ENCODE results near the gene USB1.
"Not testable (repeated sequence)": the region's sequence is repeated elsewhere in the genome, so short reads cannot be mapped to it uniquely, and the experiment has no call there.

Gene USB1

DNA sequence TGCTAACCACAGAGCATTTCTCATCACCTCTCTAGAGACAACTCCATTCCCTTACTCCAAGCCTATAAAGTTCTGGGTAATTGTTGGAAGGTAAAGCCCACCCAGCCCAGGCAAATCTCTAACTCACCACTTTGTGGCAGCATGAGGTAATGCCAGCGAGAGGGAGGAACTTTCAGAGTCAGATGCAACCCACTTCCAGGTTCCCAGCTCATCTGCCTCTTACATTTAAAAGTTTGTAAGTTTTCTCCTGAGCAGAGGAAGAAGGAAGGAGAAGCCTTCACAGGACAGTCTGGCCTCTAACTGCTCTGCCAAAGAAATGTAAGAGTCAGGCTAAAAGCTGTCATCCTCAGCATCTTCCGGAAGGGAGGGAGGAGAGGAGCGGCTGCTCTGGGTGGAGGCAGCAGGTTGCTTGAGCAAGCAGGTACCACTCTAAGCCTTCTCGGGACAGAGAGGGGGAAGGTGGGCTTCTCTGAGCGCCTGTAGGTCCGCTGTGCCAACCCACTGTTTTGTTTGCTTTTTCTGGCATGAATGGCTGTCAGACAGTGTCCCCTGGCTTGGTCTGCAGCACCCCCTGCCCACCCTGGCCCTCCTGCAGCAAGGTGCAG is 1.7 kb upstream of the USB1 start:
- DNase-seq (ENCODE audit: low read depth in 1 of 2, low spot score in 1 of 2): no peak
- in situ Hi-C loops (cut with HindIII; ENCODE audit: low pct_unique_long_range_greater_than_20kb, low sequenced_read_pairs): no loop called here
- no peak for TF ChIP-seq JUND (IDR thresholded peaks at IDR 0.05; ENCODE audit: low read depth)

DNA sequence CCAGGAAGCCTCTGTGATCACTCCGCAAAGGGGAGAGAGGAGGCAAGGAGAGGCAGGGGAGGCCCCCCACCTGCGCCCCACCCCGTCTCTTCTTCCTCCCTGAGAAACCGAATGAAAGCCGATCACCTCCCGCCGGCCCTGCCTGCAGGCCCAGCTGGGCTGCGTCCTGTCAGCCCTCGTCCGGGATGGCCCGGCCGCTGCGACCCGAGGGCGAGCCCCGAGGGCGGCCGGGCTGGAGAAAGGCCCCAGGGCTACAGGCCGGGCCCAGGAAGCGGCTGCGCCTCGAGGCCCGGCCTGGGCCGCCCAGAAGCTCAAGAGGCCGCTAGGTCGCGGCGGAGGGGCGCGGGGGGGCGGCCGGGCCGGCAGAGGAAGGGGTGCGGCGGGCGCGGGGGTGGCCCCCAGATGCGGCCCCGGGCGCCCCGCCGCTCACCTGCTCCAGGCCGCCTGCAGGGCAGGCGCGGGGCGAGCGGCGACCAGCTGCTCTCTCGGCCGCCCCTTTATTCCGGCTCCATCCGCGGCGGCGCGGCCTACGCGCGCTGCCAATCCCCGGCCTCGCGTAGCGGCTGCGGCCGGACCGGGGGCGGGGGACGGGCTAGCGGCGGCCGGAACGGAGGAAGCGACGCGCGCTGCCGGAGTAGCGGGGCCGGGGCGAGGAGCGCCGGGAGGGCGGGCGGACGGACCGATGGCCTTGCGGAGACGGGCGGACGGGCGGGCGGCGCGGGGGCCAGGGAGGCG is 1.1 kb upstream of the USB1 start, which contains the start of gene ZNF319:
Gene ZNF319 (minus strand): TSS at position 702 of the 735 bp plus-strand sequence. CDS start 2,407 bp downstream, outside the sequence.
- TF ChIP-seq JUND (IDR thresholded peaks at IDR 0.05; ENCODE audit: low read depth): no peak
- in situ Hi-C loops (cut with HindIII; ENCODE audit: low pct_unique_long_range_greater_than_20kb, low sequenced_read_pairs): no loop called here
- no peak for DNase-seq (ENCODE audit: low read depth in 1 of 2, low spot score in 1 of 2)

DNA sequence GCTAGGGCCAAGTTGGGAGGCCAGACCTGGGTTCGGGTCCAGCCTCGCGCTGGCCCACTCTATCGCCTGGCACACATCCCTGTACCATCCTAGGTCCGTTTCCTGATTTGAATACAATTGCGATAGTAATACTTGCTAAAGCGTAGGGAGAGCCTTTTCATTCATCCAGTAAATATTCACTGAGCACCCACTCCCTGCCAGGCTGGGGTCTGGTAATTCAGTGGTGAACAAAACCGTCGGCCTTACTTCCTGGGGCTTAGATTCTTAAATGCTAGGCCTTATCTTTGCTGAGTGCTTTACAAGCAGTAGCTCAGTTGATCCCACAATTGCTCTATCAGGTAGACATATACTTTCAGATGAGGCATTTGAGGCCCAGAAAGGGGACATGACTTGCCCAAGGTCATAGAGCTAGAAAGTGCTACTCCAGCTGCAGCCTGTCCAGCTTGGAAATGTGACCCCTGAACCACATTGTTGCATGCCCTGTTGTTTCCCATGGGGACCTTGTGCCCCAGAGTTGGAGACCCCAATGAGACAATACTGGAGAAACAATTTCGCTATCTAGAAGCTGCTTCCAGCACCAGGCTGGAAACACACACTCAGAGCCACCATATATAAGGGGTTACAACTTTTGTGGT is 691 bp downstream of the USB1 start:
- no peak for DNase-seq (ENCODE audit: low read depth in 1 of 2, low spot score in 1 of 2)
- in situ Hi-C loops (cut with HindIII; ENCODE audit: low pct_unique_long_range_greater_than_20kb, low sequenced_read_pairs): no loop called here
- no peak for TF ChIP-seq JUND (IDR thresholded peaks at IDR 0.05; ENCODE audit: low read depth)

DNA sequence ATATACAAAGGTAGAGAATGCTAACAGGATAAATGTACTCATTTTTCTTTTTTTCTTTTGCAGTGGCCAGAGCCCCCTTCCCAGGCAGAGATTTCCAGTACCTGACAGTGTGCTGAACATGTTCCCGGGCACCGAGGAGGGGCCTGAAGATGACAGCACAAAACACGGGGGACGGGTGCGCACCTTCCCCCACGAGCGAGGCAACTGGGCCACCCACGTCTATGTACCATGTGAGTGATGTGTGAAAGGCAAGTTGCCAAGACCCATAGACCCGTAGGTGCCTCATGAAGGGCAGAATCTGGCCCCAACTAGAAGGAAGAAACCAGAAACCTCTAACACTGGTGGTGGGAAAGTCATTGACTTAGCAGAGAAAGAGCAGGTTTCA is 1.2 kb downstream of the USB1 start:
- in situ Hi-C loops (cut with HindIII; ENCODE audit: low pct_unique_long_range_greater_than_20kb, low sequenced_read_pairs): no loop called here
- no peak for TF ChIP-seq JUND (IDR thresholded peaks at IDR 0.05; ENCODE audit: low read depth)
- no peak for DNase-seq (ENCODE audit: low read depth in 1 of 2, low spot score in 1 of 2)

DNA sequence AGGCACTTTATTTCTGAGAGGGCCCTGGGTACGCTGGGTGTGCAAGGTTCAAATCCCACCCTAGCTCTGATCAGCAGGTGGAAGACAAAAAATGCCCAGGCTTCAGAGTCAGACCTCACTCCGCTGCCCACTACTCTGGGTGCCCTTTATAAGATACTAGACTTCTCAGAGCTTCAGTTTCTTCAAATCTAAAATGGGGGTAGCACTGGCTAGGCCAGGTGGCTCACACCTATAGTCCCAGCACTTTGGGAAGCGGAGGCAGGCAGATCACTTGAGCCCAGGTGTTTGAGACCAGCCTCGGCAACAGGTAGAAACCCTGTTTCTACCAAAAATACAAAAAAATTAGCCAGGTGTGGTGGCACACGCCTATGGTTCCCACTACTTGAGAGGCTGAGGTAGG is 1.7 kb downstream of the USB1 start:
- DNase-seq (ENCODE audit: low read depth in 1 of 2, low spot score in 1 of 2): no peak
- in situ Hi-C loops (cut with HindIII; ENCODE audit: low pct_unique_long_range_greater_than_20kb, low sequenced_read_pairs): no loop called here
- no peak for TF ChIP-seq JUND (IDR thresholded peaks at IDR 0.05; ENCODE audit: low read depth)

DNA sequence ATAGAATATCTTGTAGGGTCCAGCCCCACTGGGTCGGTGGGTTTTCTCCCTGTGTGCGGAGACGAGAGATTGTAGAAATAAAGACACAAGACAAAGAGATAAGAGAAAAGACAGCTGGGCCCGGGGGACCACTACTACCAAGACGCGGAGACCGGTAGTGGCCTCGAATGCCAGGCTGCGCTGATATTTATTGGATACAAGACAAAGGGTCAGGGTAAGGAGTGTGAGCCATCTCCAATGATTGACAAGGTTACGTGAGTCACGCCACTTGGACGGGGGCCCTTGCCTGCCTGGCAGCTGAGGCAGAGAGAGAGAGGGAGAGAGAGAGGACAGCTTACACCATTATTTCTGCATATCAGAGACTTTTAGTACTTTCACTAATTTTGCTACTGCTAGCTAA is 3.5 kb downstream of the USB1 start:
- DNase-seq (ENCODE audit: low read depth in 1 of 2, low spot score in 1 of 2); in situ Hi-C loops (cut with HindIII; ENCODE audit: low pct_unique_long_range_greater_than_20kb, low sequenced_read_pairs): not testable (repeated sequence)

DNA sequence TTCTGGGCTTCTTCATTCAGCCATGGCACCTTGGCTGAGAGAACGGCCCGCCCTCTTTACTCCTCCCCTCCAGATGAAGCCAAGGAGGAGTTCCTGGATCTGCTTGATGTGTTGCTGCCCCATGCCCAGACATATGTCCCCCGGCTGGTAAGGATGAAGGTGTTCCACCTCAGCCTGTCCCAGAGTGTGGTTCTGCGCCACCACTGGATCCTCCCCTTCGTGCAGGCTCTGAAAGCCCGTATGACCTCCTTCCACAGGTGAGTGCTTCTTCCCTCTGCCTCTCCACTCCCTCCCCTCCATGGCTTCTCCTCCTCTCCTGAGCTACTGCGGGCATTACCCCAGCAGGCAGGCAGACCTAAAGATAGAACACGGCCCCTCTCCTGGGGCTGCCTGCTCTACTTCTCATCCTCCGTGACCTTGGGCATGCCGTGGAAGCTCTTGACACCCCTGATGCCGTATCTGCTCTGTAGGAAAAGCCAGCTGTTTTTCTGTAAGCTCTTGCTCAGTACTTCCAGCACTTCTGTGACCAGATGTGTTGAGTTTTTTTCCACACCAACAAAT is 8.7 kb downstream of the USB1 start:
- DNase-seq (ENCODE audit: low read depth in 1 of 2, low spot score in 1 of 2): no peak
- no peak for TF ChIP-seq JUND (IDR thresholded peaks at IDR 0.05; ENCODE audit: low read depth)
- in situ Hi-C loops (cut with HindIII; ENCODE audit: low pct_unique_long_range_greater_than_20kb, low sequenced_read_pairs): no loop called here

DNA sequence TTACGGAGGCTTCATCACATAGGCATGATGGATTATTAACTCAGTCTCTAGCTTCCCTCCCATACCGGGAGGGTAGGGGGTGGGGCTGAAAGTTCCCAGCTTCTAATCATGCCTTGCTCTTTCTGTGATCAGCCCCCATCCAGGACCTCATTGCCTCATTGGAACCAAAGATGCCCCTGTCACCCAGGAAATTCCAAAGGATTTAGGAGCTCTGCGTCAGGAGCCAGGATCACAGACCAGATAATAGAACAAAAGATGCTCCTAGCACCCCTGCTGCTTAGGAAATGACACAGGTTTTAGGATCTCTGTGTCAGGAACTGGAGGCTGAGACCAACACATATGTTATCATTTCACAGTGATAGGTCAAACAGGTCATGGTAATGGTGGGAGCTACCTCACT is 9.7 kb downstream of the USB1 start:
- in situ Hi-C loops (cut with HindIII; ENCODE audit: low pct_unique_long_range_greater_than_20kb, low sequenced_read_pairs): no loop called here
- TF ChIP-seq JUND (IDR thresholded peaks at IDR 0.05; ENCODE audit: low read depth): no peak
- no peak for DNase-seq (ENCODE audit: low read depth in 1 of 2, low spot score in 1 of 2)

DNA sequence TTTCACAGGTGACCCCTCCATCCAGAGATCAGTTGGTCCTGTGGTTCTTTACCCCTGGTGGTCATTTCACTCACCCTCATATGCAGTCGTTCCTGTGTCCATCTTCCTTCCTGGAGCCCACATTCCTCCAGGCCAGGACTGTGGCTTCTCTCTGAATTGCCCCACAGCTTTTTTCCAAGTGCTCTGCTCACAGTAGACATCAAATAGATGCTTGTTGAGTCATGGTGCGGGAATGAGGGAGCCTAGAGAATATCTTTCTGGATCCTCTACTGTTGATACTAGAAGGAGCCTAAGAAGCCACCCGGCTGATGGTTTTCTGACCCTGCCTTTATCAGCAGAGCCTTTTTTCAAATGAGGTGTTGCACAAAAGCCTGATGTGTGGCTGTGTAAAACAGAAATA is 10.4 kb downstream of the USB1 start:
- no peak for DNase-seq (ENCODE audit: low read depth in 1 of 2, low spot score in 1 of 2)
- in situ Hi-C loops (cut with HindIII; ENCODE audit: low pct_unique_long_range_greater_than_20kb, low sequenced_read_pairs): no loop called here
- no peak for TF ChIP-seq JUND (IDR thresholded peaks at IDR 0.05; ENCODE audit: low read depth)

DNA sequence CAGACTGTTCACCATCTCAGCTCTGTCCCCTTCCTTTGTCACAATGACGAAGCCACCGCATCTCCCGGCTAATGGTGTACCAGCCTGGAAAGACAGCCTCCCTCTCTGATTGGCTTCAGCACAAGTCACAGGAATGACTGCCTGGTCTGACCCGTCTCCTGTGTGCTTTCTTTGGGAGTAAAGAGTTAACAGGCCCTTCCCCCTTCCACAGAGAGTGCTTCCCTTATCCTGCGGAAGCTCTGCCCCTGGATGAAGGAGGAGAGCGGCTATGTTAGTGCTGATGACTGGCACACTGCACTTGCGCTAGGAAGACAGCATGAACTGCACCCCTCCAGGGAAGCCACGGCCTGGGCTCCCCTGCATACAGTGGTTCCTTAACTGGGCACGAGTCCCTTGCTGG is 11.3 kb downstream of the USB1 start:
- in situ Hi-C loops (cut with HindIII; ENCODE audit: low pct_unique_long_range_greater_than_20kb, low sequenced_read_pairs): no loop called here
- no peak for TF ChIP-seq JUND (IDR thresholded peaks at IDR 0.05; ENCODE audit: low read depth)
- DNase-seq (ENCODE audit: low read depth in 1 of 2, low spot score in 1 of 2): no peak

DNA sequence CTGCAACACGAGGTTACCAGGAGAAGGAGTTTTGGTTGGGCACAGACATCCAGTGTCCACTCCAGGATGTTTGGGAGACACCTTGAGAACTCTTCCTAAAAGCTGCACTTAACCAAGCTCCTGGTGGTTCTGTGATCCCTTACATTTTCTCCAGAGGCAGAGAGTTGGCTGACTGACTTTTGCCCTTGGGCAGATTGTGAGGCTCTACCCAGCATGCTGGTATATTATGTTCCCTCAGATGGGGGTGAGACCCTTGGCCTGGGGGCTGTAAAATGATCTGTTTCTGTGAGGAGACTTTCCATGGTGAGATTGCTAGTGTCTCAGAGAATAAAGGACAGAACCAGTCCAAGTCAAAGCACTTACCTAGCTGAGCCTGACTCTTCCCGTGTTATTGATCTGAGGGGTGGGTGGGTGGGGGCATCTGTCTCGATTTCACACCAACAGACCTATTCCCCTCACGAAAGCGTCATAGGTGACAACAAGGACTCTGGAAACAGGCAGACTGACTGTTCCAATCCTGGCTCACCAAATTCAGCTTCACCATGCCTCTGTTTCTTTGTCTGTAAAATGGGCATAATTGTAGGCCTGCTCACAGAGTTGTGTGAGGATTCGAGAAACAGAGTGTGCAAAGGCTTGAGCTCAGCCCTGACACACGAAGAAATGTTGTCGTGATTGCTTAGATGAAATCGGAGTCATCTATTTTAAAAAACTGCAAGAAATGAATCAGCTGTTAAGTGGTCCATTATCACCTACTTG is 12.2 kb downstream of the USB1 start:
- in situ Hi-C loops (cut with HindIII; ENCODE audit: low pct_unique_long_range_greater_than_20kb, low sequenced_read_pairs): no loop called here
- TF ChIP-seq JUND (IDR thresholded peaks at IDR 0.05; ENCODE audit: low read depth): no peak
- no peak for DNase-seq (ENCODE audit: low read depth in 1 of 2, low spot score in 1 of 2)

DNA sequence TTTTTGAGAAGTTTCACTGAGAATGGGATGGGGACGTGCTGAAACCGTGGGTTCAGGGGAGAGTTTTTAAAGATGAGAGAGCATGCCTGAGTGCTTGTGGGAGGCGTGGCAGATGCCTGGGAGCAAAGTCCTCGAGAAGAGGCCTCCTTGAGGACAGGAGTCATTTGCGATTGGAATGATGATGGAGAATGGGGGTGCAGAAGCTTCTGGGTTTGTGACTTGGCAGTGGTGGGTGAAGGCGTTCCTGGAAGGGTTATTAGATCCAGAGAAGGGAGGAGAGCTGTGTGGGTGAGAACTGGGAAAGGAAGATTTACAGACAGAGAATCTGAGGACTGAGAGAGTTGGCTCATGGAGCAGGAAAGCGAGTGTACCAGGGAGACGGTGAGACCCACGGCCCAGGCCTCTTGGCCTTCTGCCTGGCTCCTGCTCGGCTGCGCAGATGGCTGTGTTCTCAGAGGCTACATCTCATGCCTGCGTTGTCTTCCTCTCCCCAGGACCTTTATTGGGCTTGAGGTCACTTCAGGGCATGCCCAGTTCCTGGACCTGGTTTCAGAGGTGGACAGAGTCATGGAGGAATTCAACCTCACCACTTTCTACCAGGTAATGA is 15.7 kb downstream of the USB1 start:
- in situ Hi-C loops (cut with HindIII; ENCODE audit: low pct_unique_long_range_greater_than_20kb, low sequenced_read_pairs): no loop called here
- DNase-seq (ENCODE audit: low read depth in 1 of 2, low spot score in 1 of 2): no peak

More for the DNA sequence above, 15.7 kb downstream of the USB1 start:
- no peak for TF ChIP-seq JUND (IDR thresholded peaks at IDR 0.05; ENCODE audit: low read depth)

All from T47D (cell line).